Forelimb muscle (tissue), 1 donor: Measurements from ENCODE around the gene SPECC1L. TPM values are rescaled to one million over a fixed set of nuclear protein-coding genes. Genes with fewer than 3 reads are reported as not detected.

Source experiments
- polyA plus RNA-seq: library from polyadenylated mRNA; unstranded; fragments of 120-200 nt; gene quantifications from one replicate; pipeline ENCODE4 v1.2.1, GENCODE V29; 2013; ENCODE audit not compliant: insufficient read length

Gene SPECC1L
- polyA plus RNA-seq, 1 donor: 25.1 TPM

Other genes starting within 250 kb of the SPECC1L start
- 0.91 TPM for gene SUSD2, start 89.3 kb upstream of the SPECC1L start, polyA plus RNA-seq
- 10.8 TPM for gene GGT5, start 25.7 kb upstream of the SPECC1L start, polyA plus RNA-seq
- 14.0 TPM for gene ADORA2A, start 156.8 kb downstream of the SPECC1L start, polyA plus RNA-seq
- 0.75 TPM for gene UPB1, start 224.5 kb downstream of the SPECC1L start, polyA plus RNA-seq